Spinal cord (tissue), 10 donors: ENCODE data around the gene CREB3L1. TPM values are rescaled to one million over a fixed set of nuclear protein-coding genes. Genes with fewer than 3 reads are reported as not detected.

Source experiments
- DNase-seq, 6 donors: peaks; one replicate each; pipeline versions ENCODE4 v3.0.0 to v3.0.0-alpha.2; 2013 to 2015; ENCODE audit warnings: low spot score in 6 of 6, low read depth in 4 of 6
- H3K27ac ChIP-seq: one replicate; pipeline ENCODE4 v1.5.1; 2013; ENCODE audit warnings: low read depth, low read length, control low read depth
- H3K27me3 ChIP-seq: one replicate; pipeline ENCODE4 v1.6.1; 2013; ENCODE audit warnings: low read length; ENCODE audit not compliant: control insufficient read depth, insufficient read depth
- H3K36me3 ChIP-seq: one replicate; pipeline ENCODE4 v1.6.1; 2013; ENCODE audit warnings: low read length; ENCODE audit not compliant: control insufficient read depth, insufficient read depth
- H3K4me1 ChIP-seq: one replicate; pipeline ENCODE4 v1.6.1; 2013; ENCODE audit warnings: low read length; ENCODE audit not compliant: control insufficient read depth, insufficient read depth
- H3K4me3 ChIP-seq: one replicate; pipeline ENCODE4 v1.5.1; 2013; ENCODE audit warnings: low read depth, low read length, control low read depth
- H3K9me3 ChIP-seq: one replicate; pipeline ENCODE4 v1.6.1; 2013; ENCODE audit warnings: low read length; ENCODE audit not compliant: control insufficient read depth, insufficient read depth
- WGBS: methylation state at CpG from one replicate; pipeline ENCODE4 v1.1.5; 2013; ENCODE audit warnings: missing lambda C conversion rate; ENCODE audit not compliant: insufficient coverage; 5-methylcytosine and 5-hydroxymethylcytosine counted together
- polyA plus RNA-seq, 2 donors: library from polyadenylated mRNA; unstranded; fragments of 120-200 nt; gene quantifications; one replicate each; pipeline ENCODE4 v1.2.1, GENCODE V29; 2013; ENCODE audit not compliant: insufficient read length in 2 of 2
- total RNA-seq, 2 donors: library from RNA; depleted of rRNA in 1 of 2; stranded (reverse); fragments of 120-200 nt in 1 of 2; fragments of >200 nt in 1 of 2; gene quantifications; one replicate each; pipeline versions ENCODE4 v1.2.3 to v1.2.4, GENCODE V29; 2013 to 2014
- donor health status: healthy.

Gene CREB3L1
- total and polyA plus RNA-seq, 4 donors = 12.2 to 21.5 (median 14.0) TPM

- peak in 2 of 6 donors; percentile 72 to 82 for DNase-seq
- Histone ChIP-seq H3K27me3 (peaks cover 18% of the 10 kb centered on the region), H3K36me3 (no peaks in the 10 kb centered on the region), H3K4me1 (peaks cover 48% of the 10 kb centered on the region), H3K9me3 (no peaks in the 10 kb centered on the region), H3K4me3 (no peak overlapping the region), H3K27ac (peak overlapping the region; percentile 29)
- WGBS = 13% methylated on average over 6 of the region's 11 CpGs
Observed at GRCh38 chr11:46330563-46331281, 53.3 kb downstream of the CREB3L1 start.

- Histone ChIP-seq H3K9me3 (no peaks in the 10 kb centered on the region), H3K27ac (no peak overlapping the region), H3K36me3 (no peaks in the 10 kb centered on the region), H3K4me1 (peaks cover 55% of the 10 kb centered on the region), H3K27me3 (peaks cover 18% of the 10 kb centered on the region), H3K4me3 (no peak overlapping the region)
- 37% methylated on average over 4 of the region's 5 CpGs for WGBS
- DNase-seq = no peak
Observed at GRCh38 chr11:46331282-46331984, 54.0 kb downstream of the CREB3L1 start.

GRCh38 chr11:46332093-46332567 is 54.7 kb downstream of the CREB3L1 start:
- no peak overlapping the region for H3K27ac ChIP-seq
- H3K4me3 ChIP-seq = peak overlapping the region; percentile 24
- no peak for DNase-seq
- no peaks in the 10 kb centered on the region for H3K9me3 ChIP-seq
- no peaks in the 10 kb centered on the region for H3K36me3 ChIP-seq
- peaks cover 59% of the 10 kb centered on the region for H3K4me1 ChIP-seq
- peaks cover 17% of the 10 kb centered on the region for H3K27me3 ChIP-seq
- WGBS = 10% methylated on average over 8 of the region's 8 CpGs

- peak in 2 of 6 donors; percentile 59 to 84 for DNase-seq
- H3K27me3 ChIP-seq = peaks cover 17% of the 10 kb centered on the region
- under 1% methylated on average over 99 of the region's 99 CpGs for WGBS
- no peaks in the 10 kb centered on the region for H3K36me3 ChIP-seq
- H3K9me3 ChIP-seq = no peaks in the 10 kb centered on the region
- peak overlapping the region; percentile 28 for H3K4me3 ChIP-seq
- H3K27ac ChIP-seq = no peak overlapping the region
- peaks cover 59% of the 10 kb centered on the region for H3K4me1 ChIP-seq
Observed at GRCh38 chr11:46332568-46333393, 55.3 kb downstream of the CREB3L1 start.

GRCh38 chr11:46333394-46333947 is 56.0 kb downstream of the CREB3L1 start:
- Histone ChIP-seq H3K9me3 (no peaks in the 10 kb centered on the region), H3K36me3 (no peaks in the 10 kb centered on the region), H3K4me1 (peaks cover 64% of the 10 kb centered on the region), H3K4me3 (peak overlapping the region; percentile 28), H3K27me3 (peaks cover 17% of the 10 kb centered on the region), H3K27ac (no peak overlapping the region)
- 2% methylated on average over 23 of the region's 25 CpGs for whole genome bisulfite sequencing
- peak in 2 of 6 donors; percentile 68 to 87 for DNase-seq

GRCh38 chr11:46334211-46334610 is 56.7 kb downstream of the CREB3L1 start:
- H3K4me3 ChIP-seq = no peak overlapping the region
- H3K27ac ChIP-seq = no peak overlapping the region
- H3K27me3 ChIP-seq = peaks cover 17% of the 10 kb centered on the region
- 92% methylated on average over 3 of the region's 3 CpGs for WGBS
- peaks cover 71% of the 10 kb centered on the region for H3K4me1 ChIP-seq
- no peaks in the 10 kb centered on the region for H3K9me3 ChIP-seq
- H3K36me3 ChIP-seq = no peaks in the 10 kb centered on the region
- no peak for DNase-seq

- Histone ChIP-seq H3K9me3 (no peaks in the 10 kb centered on the region), H3K36me3 (no peaks in the 10 kb centered on the region), H3K27ac (peak overlapping the region; percentile 34), H3K27me3 (peaks cover 17% of the 10 kb centered on the region), H3K4me1 (peaks cover 70% of the 10 kb centered on the region), H3K4me3 (no peak overlapping the region)
- WGBS = 100% methylated on average over 1 of the region's 6 CpGs
- DNase-seq = no peak
Observed at GRCh38 chr11:46335271-46335670, 57.8 kb downstream of the CREB3L1 start.

GRCh38 chr11:46335890-46336562 is 58.6 kb downstream of the CREB3L1 start:
- peaks cover 17% of the 10 kb centered on the region for H3K27me3 ChIP-seq
- peak in 2 of 6 donors; percentile 40 to 72 for DNase-seq
- peak overlapping the region; percentile 34 for H3K27ac ChIP-seq
- H3K9me3 ChIP-seq = no peaks in the 10 kb centered on the region
- peaks cover 67% of the 10 kb centered on the region for H3K4me1 ChIP-seq
- no peak overlapping the region for H3K4me3 ChIP-seq
- H3K36me3 ChIP-seq = no peaks in the 10 kb centered on the region
- 55% methylated on average over 9 of the region's 11 CpGs for WGBS
